OCI-LY1 (cell line): ENCODE results near the gene DCAF7.

ENCODE experiments used
- H2AFZ ChIP-seq: fragments of 200-600 bp; sonication (generic), shearing (Covaris generic); 2 replicates; pipeline ENCODE4 v1.6.0; 2014; ENCODE audit warnings: antibody characterized with exemption, mild to moderate bottlenecking, low read length
- H3F3A ChIP-seq: fragments of 200-600 bp; sonication (generic), shearing (Covaris generic); 2 replicates; pipeline ENCODE4 v1.6.0; 2014; ENCODE audit warnings: mild to moderate bottlenecking, antibody characterized with exemption, low read length, moderate library complexity; ENCODE audit not compliant: insufficient read depth
- H3K27ac ChIP-seq: fragments of 200-600 bp; sonication (generic); 2 replicates; pipeline ENCODE4 v1.5.1; 2014; ENCODE audit warnings: low read length, mixed run types, mild to moderate bottlenecking, low read depth; ENCODE audit not compliant: poor library complexity, severe bottlenecking
- H3K27me3 ChIP-seq: fragments of 200-600 bp; sonication (generic); 2 replicates; pipeline ENCODE4 v1.6.0; 2014; ENCODE audit warnings: antibody characterized with exemption, mild to moderate bottlenecking, low read length, moderate library complexity; ENCODE audit not compliant: insufficient read depth
- H3K36me3 ChIP-seq: fragments of 200-600 bp; sonication (generic); 2 replicates; pipeline ENCODE4 v1.6.1; 2014; ENCODE audit warnings: mild to moderate bottlenecking, antibody characterized with exemption, low read length, moderate library complexity, mixed read lengths; ENCODE audit not compliant: insufficient read depth
- H3K4me1 ChIP-seq: fragments of 200-600 bp; sonication (generic); 2 replicates; pipeline ENCODE4 v1.5.1; 2014; ENCODE audit warnings: mild to moderate bottlenecking, low read length, moderate library complexity; ENCODE audit not compliant: insufficient read depth, severe bottlenecking
- H3K4me2 ChIP-seq: fragments of 200-600 bp; sonication (generic), shearing (Covaris generic); 2 replicates; pipeline ENCODE4 v1.6.1; 2014; ENCODE audit warnings: low read length
- H3K4me3 ChIP-seq: fragments of 200-600 bp; sonication (generic); 2 replicates; pipeline ENCODE4 v1.5.1; 2014; ENCODE audit warnings: low read length, low read depth, mild to moderate bottlenecking, mixed read lengths; ENCODE audit not compliant: poor library complexity, severe bottlenecking
- H3K79me2 ChIP-seq: fragments of 200-600 bp; shearing (Covaris generic); 2 replicates; pipeline ENCODE4 v1.6.1; 2016; ENCODE audit warnings: mixed run types, low read length, mixed read lengths; ENCODE audit not compliant: insufficient read depth
- H3K9ac ChIP-seq: fragments of 200-600 bp; sonication (generic), shearing (Covaris generic); 2 replicates; pipeline ENCODE4 v1.6.1; 2014; ENCODE audit warnings: mild to moderate bottlenecking, low read length, mixed read lengths
- H3K9me2 ChIP-seq: fragments of 200-600 bp; sonication (generic), shearing (Covaris generic); 2 replicates; pipeline ENCODE4 v1.6.1; 2014; ENCODE audit warnings: low read depth, mild to moderate bottlenecking, low read length, mixed read lengths
- H3K9me3 ChIP-seq: fragments of 200-600 bp; shearing (Covaris generic); 2 replicates; pipeline ENCODE4 v1.6.1; 2014; ENCODE audit warnings: low read length, mixed read lengths
- H4K20me1 ChIP-seq: fragments of 200-600 bp; sonication (generic), shearing (Covaris generic); 2 replicates; pipeline ENCODE4 v1.6.0; 2016; ENCODE audit warnings: mild to moderate bottlenecking, low read length; ENCODE audit not compliant: insufficient read depth
- CTCF ChIP-seq: fragments of 200-600 bp; sonication (generic), shearing (Covaris generic); IDR thresholded peaks from 2 replicates; pipeline ENCODE4 v1.5.1; 2017; ENCODE audit warnings: mild to moderate bottlenecking, antibody characterized with exemption, low read length, moderate library complexity, mixed read lengths
- EZH2 ChIP-seq: fragments of 200-600 bp; sonication (generic), shearing (Covaris generic); IDR thresholded peaks from 2 replicates; pipeline ENCODE4 v1.8.0; 2017; ENCODE audit warnings: borderline replicate concordance, mixed run types, mild to moderate bottlenecking, antibody characterized with exemption, low read length, moderate library complexity, mixed read lengths

DCAF7 gene

GRCh38 chr17:63589646-63590045, 39.4 kb downstream of the DCAF7 start:
- Histone ChIP-seq H3K4me2 (no peak overlapping the region), H3K4me3 (no peak overlapping the region), H3K4me1 (no peaks in the 10 kb centered on the region), H3K27ac (no peak overlapping the region), H3K36me3 (peaks cover 69% of the 10 kb centered on the region), H3K9me3 (no peaks in the 10 kb centered on the region), H3K79me2 (no peaks in the 10 kb centered on the region), H3K9ac (no peak overlapping the region), H3K9me2 (no peaks in the 10 kb centered on the region), H3F3A (no peaks in the 10 kb centered on the region), H3K27me3 (no peaks in the 10 kb centered on the region), H4K20me1 (no peaks in the 10 kb centered on the region), H2AFZ (no peak overlapping the region)
- TF ChIP-seq CTCF = no peak
- TF ChIP-seq EZH2 = no peak

GRCh38 chr17:63592797-63593196, 42.5 kb downstream of the DCAF7 start:
- no peak overlapping the region for H3K4me2 ChIP-seq
- H3K36me3 ChIP-seq = peaks cover 49% of the 10 kb centered on the region
- no peaks in the 10 kb centered on the region for H3K4me1 ChIP-seq
- no peaks in the 10 kb centered on the region for H3F3A ChIP-seq
- H3K4me3 ChIP-seq = no peak overlapping the region
- H3K9me2 ChIP-seq = no peaks in the 10 kb centered on the region
- H3K79me2 ChIP-seq = no peaks in the 10 kb centered on the region
- H3K9ac ChIP-seq = no peak overlapping the region
- H3K27ac ChIP-seq = no peak overlapping the region
- H3K9me3 ChIP-seq = no peaks in the 10 kb centered on the region
- no peaks in the 10 kb centered on the region for H3K27me3 ChIP-seq
- no peak for TF ChIP-seq EZH2
- TF ChIP-seq CTCF = no peak
- no peaks in the 10 kb centered on the region for H4K20me1 ChIP-seq
- no peak overlapping the region for H2AFZ ChIP-seq

- no peaks in the 10 kb centered on the region for H3K27me3 ChIP-seq
- peaks cover 26% of the 10 kb centered on the region for H3K36me3 ChIP-seq
- H3K9ac ChIP-seq = no peak overlapping the region
- H3K27ac ChIP-seq = no peak overlapping the region
- H3K9me3 ChIP-seq = no peaks in the 10 kb centered on the region
- H3F3A ChIP-seq = no peaks in the 10 kb centered on the region
- TF ChIP-seq EZH2 (no peak), CTCF (no peak)
- H3K4me3 ChIP-seq = no peak overlapping the region
- no peaks in the 10 kb centered on the region for H3K9me2 ChIP-seq
- H2AFZ ChIP-seq = no peak overlapping the region
- no peaks in the 10 kb centered on the region for H3K79me2 ChIP-seq
- peaks cover 2% of the 10 kb centered on the region for H3K4me1 ChIP-seq
- H3K4me2 ChIP-seq = no peak overlapping the region
- no peaks in the 10 kb centered on the region for H4K20me1 ChIP-seq
These were observed 44.9 kb downstream of the DCAF7 start for GRCh38 chr17:63595132-63595531.
